HCT116 (cell line): ENCODE data around the gene PPP1CB. TPM values are rescaled to one million over a fixed set of nuclear protein-coding genes. Genes with fewer than 3 reads are reported as not detected.

Source experiments
- ATAC-seq: fragments of 200-7000 bp; cut with Tn5 transposase; 2 replicates; pipeline ENCODE4 v1.9.1; 2020; ENCODE audit warnings: mild to moderate bottlenecking, moderate library complexity
- BruUV-seq: library from RNA; stranded (reverse); fragments of 400-500 nt; replicated peaks from 2 replicates; lab custom pipeline; 2021; lab: Mats Ljungman, UMichigan
- CTCF ChIA-PET: fragments of 300-600 bp; sonication (Branson Sonifier 250); formaldehyde crosslinking; loops from one replicate; lab custom pipeline; 2021; ENCODE audit warnings: antibody characterized with exemption; lab: Charles Lee
- POLR2A ChIA-PET: fragments of 300-600, 350-600 bp; sonication (Branson Sonifier 250); formaldehyde crosslinking; loops from one replicate; lab custom pipeline; 2021; ENCODE audit warnings: antibody characterized with exemption; lab: Charles Lee
- RAD21 ChIA-PET, 2 experiments: fragments of 300-600 bp; sonication (Branson Sonifier 250); formaldehyde crosslinking; loops; one replicate each; lab custom pipeline; 2023; ENCODE audit warnings: low total read pairs in 2 of 2; ENCODE audit not compliant: uncharacterized antibody in 2 of 2, unreplicated experiment in 2 of 2, low non-redundant PET in 1 of 2; lab: Charles Lee
- DNase-seq: peaks from one replicate; pipeline ENCODE4 v3.0.0-alpha.2; 2010; ENCODE audit warnings: low read depth, low spot score
- H2AFZ ChIP-seq: fragments of 200-600 bp; shearing (Covaris generic), sonication (generic); 2 replicates; pipeline ENCODE4 v1.6.1; 2017; ENCODE audit warnings: low read depth, mixed run types, mixed read lengths, antibody characterized with exemption, low read length; ENCODE audit not compliant: poor library complexity, severe bottlenecking
- H3K27ac ChIP-seq: 2 replicates; pipeline ENCODE4 v1.5.1; 2012; ENCODE audit warnings: low read depth, low read length
- H3K27me3 ChIP-seq: fragments of 200-600 bp; sonication (generic); 2 replicates; pipeline ENCODE4 v1.6.1; 2016; ENCODE audit warnings: mixed run types, low read length, mixed read lengths; ENCODE audit not compliant: insufficient read depth
- H3K36me3 ChIP-seq, 2 experiments: fragments of 200-500 bp in 1 of 2; fragments of 200-600 bp in 1 of 2; sonication (Bioruptor generic) in 1 of 2; sonication (generic) in 1 of 2; 2 replicates each; pipeline versions ENCODE4 v1.5.1 to v1.6.1; 2014 to 2016; ENCODE audit warnings: low read length in 2 of 2, inconsistent platforms in 1 of 2, mixed read lengths in 1 of 2, mixed run types in 1 of 2; ENCODE audit not compliant: insufficient read depth in 2 of 2, control insufficient read depth in 1 of 2
- H3K4me1 ChIP-seq, 2 experiments: fragments of 200-600 bp in 1 of 2; sonication (generic) in 1 of 2; 2 replicates each; pipeline versions ENCODE4 v1.5.1 to v1.6.1; 2012 to 2017; ENCODE audit warnings: low read length in 2 of 2, inconsistent platforms in 1 of 2, mild to moderate bottlenecking in 1 of 2, mixed read lengths in 1 of 2, mixed run types in 1 of 2, moderate library complexity in 1 of 2; ENCODE audit not compliant: insufficient read depth in 2 of 2, control insufficient read depth in 1 of 2
- H3K4me2 ChIP-seq: fragments of 200-600 bp; sonication (generic); 2 replicates; pipeline ENCODE4 v1.6.1; 2017; ENCODE audit warnings: mixed run types, low read length, mixed read lengths
- H3K4me3 ChIP-seq, 2 experiments: fragments of 200-600 bp in 1 of 2; sonication (generic) in 1 of 2; replicated peaks in 1 of 2; 2 replicates each; pipeline ENCODE4 v1.5.1; 2011 to 2016; ENCODE audit warnings: low read length in 2 of 2, control low read depth in 1 of 2, low read depth in 1 of 2, mild to moderate bottlenecking in 1 of 2, mixed read lengths in 1 of 2, mixed run types in 1 of 2
- H3K79me2 ChIP-seq: fragments of 200-600 bp; sonication (generic); 2 replicates; pipeline ENCODE4 v1.6.1; 2017; ENCODE audit warnings: mild to moderate bottlenecking, mixed run types, low read length, moderate library complexity, mixed read lengths; ENCODE audit not compliant: insufficient read depth
- H3K9ac ChIP-seq: fragments of 200-600 bp; sonication (generic); 2 replicates; pipeline ENCODE4 v1.6.1; 2016; ENCODE audit warnings: low read length, mixed read lengths
- H3K9me2 ChIP-seq: fragments of 200-600 bp; sonication (generic), shearing (Covaris generic); 2 replicates; pipeline ENCODE4 v1.6.1; 2017; ENCODE audit warnings: mixed run types, mild to moderate bottlenecking, moderate library complexity; ENCODE audit not compliant: insufficient read depth
- H3K9me3 ChIP-seq, 2 experiments: fragments of 200-500 bp in 1 of 2; fragments of 200-600 bp in 1 of 2; sonication (Bioruptor generic) in 1 of 2; sonication (generic) in 1 of 2; 2 replicates each; pipeline ENCODE4 v1.6.1; 2014 to 2017; ENCODE audit warnings: low read length in 2 of 2, mixed read lengths in 2 of 2, inconsistent platforms in 1 of 2, low read depth in 1 of 2, mild to moderate bottlenecking in 1 of 2, mixed run types in 1 of 2, moderate library complexity in 1 of 2; ENCODE audit not compliant: control insufficient read depth in 1 of 2, insufficient read depth in 1 of 2
- H4K20me1 ChIP-seq: fragments of 200-600 bp; sonication (generic), shearing (Covaris generic); 2 replicates; pipeline ENCODE4 v1.6.1; 2017; ENCODE audit warnings: mixed run types, mild to moderate bottlenecking, moderate library complexity; ENCODE audit not compliant: insufficient read depth
- EGR1 ChIP-seq: IDR thresholded peaks from 2 replicates; pipeline ENCODE4 v1.6.1; 2012; ENCODE audit warnings: low read depth
- ELF1 ChIP-seq: IDR thresholded peaks from 2 replicates; pipeline ENCODE4 v1.6.1; 2012; ENCODE audit warnings: low read depth, borderline replicate concordance
- JUND ChIP-seq: IDR thresholded peaks from 2 replicates; pipeline ENCODE4 v1.6.1; 2012
- POLR2A ChIP-seq: IDR thresholded peaks from 2 replicates; pipeline ENCODE4 v1.7.0; 2011; ENCODE audit warnings: borderline replicate concordance; ENCODE audit not compliant: insufficient read depth, insufficient read length; ENCODE audit errors: extremely low read depth
- SIN3A ChIP-seq: IDR thresholded peaks from 2 replicates; pipeline ENCODE4 v1.6.1; 2012; ENCODE audit warnings: low read depth
- SRF ChIP-seq: IDR thresholded peaks from 2 replicates; pipeline ENCODE4 v1.6.1; 2012; ENCODE audit warnings: low read depth
- YY1 ChIP-seq: IDR thresholded peaks from 2 replicates; pipeline ENCODE4 v1.6.1; 2011; ENCODE audit warnings: low read length, low read depth, moderate library complexity, mild to moderate bottlenecking; ENCODE audit not compliant: insufficient replicate concordance; ENCODE audit errors: extremely low read depth
- ZFX ChIP-seq: fragments of 450-650 bp; IDR thresholded peaks from 2 replicates; pipeline ENCODE4 v1.6.1; 2017
- intact Hi-C: fragments of 100-400 bp; cut with micrococcal nuclease; formaldehyde crosslinking; loops from 2 replicates; pipeline ENCODE4 v1.10.0; 2022
- total RNA-seq: library from RNA; stranded (reverse); gene quantifications from one replicate; pipeline ENCODE4 v1.2.1, GENCODE V29; 2021; ENCODE audit not compliant: unreplicated experiment
- TF ChIP-seq, protein P1 (sequence below): IDR thresholded peaks from 2 replicates; pipeline ENCODE4 v1.6.1; 2011; ENCODE audit warnings: mild to moderate bottlenecking, low read length, moderate library complexity; ENCODE audit not compliant: insufficient replicate concordance; ENCODE audit errors: extremely low read depth

Gene PPP1CB
- total RNA-seq, 1 experiment from 2014 or later: 174 TPM

DNA sequence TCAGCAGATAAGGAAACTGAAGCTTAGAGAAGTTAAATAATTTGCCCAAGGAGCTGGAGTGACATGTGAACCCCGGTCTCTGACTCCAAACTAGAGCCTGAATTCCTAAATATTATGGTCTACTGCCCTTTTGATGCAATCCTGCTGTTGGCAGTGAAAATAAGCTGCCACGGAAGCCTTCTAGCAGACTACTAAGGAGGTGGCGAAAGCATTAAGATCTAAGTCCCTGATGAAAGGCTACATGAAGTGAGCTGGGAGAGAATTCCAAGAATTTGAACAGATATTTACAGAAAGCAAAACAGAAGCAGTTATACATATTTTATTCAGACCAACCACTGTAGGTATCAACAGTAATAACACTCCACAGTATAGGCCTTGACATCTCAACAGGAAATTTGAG is 90.4 kb downstream of the PPP1CB start:
- Histone ChIP-seq H3K27me3 (no peaks in the 10 kb centered on the region), H3K27ac (no peak overlapping the region), H3K36me3 (no peaks in the 10 kb centered on the region), H2AFZ (no peak overlapping the region), H3K4me2 (no peak overlapping the region), H3K9me2 (no peaks in the 10 kb centered on the region)
- intact Hi-C loops: no loop called here
- CTCF ChIA-PET: no interaction called here
- TF ChIP-seq POLR2A (no peak), JUND (no peak), SRF (no peak), EGR1 (no peak), SIN3A (no peak), ZFX (no peak), YY1 (no peak), ELF1 (no peak)
- TF ChIP-seq, protein P1, sequence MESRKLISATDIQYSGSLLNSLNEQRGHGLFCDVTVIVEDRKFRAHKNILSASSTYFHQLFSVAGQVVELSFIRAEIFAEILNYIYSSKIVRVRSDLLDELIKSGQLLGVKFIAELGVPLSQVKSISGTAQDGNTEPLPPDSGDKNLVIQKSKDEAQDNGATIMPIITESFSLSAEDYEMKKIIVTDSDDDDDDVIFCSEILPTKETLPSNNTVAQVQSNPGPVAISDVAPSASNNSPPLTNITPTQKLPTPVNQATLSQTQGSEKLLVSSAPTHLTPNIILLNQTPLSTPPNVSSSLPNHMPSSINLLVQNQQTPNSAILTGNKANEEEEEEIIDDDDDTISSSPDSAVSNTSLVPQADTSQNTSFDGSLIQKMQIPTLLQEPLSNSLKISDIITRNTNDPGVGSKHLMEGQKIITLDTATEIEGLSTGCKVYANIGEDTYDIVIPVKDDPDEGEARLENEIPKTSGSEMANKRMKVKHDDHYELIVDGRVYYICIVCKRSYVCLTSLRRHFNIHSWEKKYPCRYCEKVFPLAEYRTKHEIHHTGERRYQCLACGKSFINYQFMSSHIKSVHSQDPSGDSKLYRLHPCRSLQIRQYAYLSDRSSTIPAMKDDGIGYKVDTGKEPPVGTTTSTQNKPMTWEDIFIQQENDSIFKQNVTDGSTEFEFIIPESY: no peak
- TF ChIP-seq, all 23 proteins: peak for 0
- DNase-seq: no peak
- no TSS peak for BruUV-seq
- POLR2A ChIA-PET: no interaction called here
- Histone ChIP-seq H3K9ac (no peak overlapping the region), H4K20me1 (no peaks in the 10 kb centered on the region), H3K4me3 (no peak overlapping the region), H3K79me2 (no peaks in the 10 kb centered on the region), H3K4me1 (no peaks in the 10 kb centered on the region), H3K9me3 (no peaks in the 10 kb centered on the region)
- ATAC-seq: no peak
- RAD21 ChIA-PET: no interaction called here

Other genes starting within 250 kb of the PPP1CB start
- gene SPDYA, start 59.0 kb downstream of the PPP1CB start, total RNA-seq: 1.2 TPM
- 12.8 TPM for gene TRMT61B, start 118.5 kb downstream of the PPP1CB start, total RNA-seq
- 119 TPM for gene WDR43, start 142.8 kb downstream of the PPP1CB start, total RNA-seq
- gene TOGARAM2, start 229.5 kb downstream of the PPP1CB start, total RNA-seq: 0.76 TPM